CD4-positive, alpha-beta T cell treated with Interleukin-12 subunit alpha and Interleukin-12 subunit beta, for 1 hour (primary cell): ENCODE results near the gene ZCCHC3.
"Not testable (repeated sequence)": the region's sequence is repeated elsewhere in the genome, so short reads cannot be mapped to it uniquely, and the experiment has no call there.

Experiments
- DNase-seq: peaks from one replicate; pipeline ENCODE4 v3.0.0-alpha.2; 2020

ZCCHC3 gene

DNA sequence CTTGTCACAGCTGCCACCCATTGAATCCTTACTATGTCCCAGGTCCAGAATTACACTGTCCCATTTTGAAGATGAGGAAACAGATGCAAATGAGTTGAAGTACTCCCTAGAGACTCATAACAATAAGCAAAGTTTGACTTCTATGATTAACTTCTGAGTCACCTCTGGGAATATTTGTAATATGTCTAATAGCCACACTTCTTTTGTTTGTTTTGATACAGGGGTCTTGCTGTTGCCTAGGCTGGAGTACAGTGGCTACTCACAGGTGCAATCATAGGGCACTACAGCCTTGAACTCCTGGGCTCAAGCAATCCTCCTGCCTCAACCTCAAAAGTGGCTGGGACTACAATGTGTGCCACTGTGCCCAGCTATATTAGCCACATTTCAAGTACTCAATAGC, 16.6 kb downstream of the ZCCHC3 start:
- no peak for DNase-seq

DNA sequence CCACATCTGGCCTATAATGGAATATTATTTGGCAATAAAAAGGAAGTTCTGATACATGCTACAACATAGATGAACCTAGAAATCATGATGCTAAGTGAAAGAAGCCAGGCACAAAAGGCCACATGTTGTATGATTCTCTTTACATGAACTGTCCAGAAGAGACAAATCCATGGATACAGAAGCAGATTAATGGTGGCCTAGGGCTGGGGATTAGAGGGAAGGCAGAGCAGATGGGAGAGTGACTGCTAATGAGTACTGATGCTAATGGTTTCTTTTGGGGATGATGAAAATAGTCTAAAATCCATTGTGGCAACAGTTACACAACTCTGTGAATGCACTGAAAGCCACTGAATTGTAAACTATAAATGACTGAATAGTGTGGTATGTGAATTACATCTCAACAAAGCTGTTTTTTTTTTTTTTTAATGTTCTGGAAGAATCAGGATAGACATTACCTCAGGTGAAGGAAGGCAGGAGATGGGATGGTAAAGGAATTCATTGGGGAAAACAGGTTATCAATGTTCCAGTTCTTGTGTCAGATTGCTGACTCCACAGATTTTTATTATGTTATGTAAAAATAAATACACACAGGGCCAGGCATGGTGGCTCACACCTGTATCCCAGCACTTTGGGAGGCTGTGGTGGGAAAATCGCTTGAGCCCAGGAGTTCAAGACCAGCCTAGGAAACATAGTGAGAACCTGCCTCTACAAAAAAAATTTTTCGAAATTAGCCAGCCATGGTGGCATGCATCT, 19.1 kb downstream of the ZCCHC3 start:
- no peak for DNase-seq

DNA sequence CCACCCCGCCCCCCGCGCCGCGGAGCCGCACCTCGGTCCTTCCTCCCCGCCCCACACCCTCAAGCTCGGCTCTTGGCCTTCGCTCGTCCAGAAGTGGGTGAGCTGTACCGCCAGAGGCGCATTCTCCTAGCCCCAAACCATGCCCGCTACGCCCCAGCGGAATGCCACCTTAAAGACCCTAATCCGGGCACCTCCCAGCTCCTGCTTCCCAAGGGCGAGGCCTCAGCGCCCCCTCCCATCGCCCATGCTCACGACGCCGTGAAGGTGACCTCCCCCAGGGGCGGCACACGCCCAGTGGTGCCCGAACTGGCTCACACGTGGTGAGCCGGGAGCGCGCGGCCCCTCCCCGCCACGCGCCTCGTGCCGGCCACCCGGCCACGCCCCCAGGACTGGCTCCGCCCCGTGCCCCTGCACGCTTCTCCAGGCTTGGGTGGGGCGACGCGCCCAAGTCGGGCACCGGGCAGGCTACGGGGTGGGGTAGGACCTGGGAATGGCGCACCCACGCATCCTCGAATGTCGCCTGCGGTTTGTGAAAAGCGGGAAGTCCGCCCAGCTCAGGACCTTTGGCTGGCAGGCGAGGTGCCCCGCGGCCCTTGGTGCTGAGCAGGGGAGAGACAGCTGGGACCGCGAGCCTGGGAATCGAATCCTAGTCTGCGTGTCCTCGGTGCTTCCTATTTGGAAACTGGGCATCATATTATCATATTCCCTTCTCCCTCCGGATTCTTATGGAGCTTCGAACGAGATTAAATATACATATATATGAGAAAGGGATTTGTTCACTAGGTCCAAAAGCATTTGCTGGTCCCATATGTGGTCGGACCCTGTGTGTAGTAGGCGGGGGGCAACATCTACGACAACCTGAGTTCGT, 27.0 kb downstream of the ZCCHC3 start:
- peak; percentile 91 for DNase-seq

DNA sequence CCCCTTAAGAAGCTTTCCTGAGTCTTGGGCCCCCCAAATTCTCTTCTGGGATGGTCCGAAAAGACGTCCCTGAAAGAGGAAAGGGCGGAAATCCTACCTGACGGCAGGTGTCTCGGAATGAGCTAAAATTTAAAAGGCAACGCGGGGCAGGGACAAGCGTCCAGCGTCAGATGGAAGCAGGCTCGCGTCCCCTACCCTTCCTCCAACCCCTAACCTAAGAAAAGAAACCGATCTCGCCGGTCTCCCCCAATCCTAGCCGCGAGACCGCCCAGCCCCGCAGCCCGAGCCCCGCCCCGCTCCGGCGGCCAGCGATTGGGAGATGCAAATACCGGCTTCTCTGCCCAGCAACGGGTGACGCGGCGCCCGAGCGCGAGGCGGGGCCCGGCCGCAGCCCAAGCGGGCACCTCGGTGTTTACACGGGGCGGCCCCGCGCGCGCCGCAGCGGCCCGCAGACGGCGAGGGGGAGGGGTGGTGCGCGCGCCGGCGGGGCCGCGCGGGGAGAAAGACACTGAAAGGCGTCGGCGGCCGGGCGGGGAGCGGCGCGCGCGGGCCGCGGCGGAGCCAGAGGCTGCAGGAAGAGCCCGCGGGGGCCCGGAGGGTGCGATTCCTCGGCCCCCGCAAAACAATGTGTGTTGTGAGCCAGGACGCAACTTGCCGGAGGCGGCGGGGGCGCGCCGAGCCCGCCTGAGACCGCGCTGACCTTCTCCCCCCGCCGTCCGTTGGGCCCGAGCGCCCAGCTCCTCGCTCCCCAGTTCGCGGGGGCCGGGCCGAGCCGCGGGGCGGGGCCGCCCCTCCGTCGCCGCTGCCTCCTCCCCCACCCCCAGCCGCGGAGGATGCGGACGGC, 27.9 kb downstream of the ZCCHC3 start, which contains the start of gene SOX12:
Gene SOX12, plus strand, starts transcription at position 508 of the 844 bp plus-strand sequence. CDS start 373 bp downstream, outside the sequence.
- peak; percentile 96 for DNase-seq

DNA sequence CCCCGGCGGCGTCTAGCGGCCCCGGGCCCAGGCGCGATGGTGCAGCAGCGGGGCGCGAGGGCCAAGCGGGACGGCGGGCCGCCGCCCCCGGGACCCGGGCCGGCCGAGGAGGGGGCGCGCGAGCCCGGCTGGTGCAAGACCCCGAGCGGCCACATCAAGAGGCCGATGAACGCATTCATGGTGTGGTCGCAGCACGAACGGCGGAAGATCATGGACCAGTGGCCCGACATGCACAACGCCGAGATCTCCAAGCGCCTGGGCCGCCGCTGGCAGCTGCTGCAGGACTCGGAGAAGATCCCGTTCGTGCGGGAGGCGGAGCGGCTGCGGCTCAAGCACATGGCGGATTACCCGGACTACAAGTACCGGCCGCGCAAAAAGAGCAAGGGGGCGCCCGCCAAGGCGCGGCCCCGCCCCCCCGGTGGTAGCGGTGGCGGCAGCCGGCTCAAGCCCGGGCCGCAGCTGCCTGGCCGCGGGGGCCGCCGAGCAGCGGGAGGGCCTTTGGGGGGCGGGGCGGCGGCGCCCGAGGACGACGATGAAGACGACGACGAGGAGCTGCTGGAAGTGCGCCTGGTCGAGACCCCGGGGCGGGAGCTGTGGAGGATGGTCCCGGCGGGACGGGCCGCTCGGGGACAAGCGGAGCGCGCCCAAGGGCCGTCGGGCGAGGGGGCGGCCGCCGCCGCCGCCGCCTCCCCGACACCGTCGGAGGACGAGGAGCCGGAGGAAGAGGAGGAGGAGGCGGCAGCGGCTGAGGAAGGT, 28.7 kb downstream of the ZCCHC3 start:
- peak; percentile 35 for DNase-seq

DNA sequence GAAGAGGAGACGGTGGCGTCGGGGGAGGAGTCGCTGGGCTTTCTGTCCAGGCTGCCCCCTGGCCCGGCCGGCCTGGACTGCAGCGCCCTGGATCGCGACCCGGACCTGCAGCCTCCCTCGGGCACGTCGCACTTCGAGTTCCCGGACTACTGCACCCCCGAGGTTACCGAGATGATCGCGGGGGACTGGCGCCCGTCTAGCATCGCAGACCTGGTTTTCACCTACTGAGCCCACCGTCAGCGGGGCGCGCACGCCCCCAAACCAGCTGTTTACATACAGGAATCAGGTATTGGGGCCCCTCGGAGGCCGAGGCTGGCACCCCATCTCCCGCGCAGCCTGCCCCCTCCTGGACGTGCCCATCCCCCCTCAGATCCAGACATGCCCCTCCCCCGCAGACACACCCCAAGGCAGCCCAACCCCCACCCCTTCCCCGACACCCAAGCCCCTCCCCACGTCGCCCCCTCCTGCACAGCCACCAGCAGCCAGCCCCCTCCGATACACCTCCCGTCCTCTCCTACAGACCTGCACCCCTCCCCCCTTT, 29.3 kb downstream of the ZCCHC3 start:
- no peak for DNase-seq

DNA sequence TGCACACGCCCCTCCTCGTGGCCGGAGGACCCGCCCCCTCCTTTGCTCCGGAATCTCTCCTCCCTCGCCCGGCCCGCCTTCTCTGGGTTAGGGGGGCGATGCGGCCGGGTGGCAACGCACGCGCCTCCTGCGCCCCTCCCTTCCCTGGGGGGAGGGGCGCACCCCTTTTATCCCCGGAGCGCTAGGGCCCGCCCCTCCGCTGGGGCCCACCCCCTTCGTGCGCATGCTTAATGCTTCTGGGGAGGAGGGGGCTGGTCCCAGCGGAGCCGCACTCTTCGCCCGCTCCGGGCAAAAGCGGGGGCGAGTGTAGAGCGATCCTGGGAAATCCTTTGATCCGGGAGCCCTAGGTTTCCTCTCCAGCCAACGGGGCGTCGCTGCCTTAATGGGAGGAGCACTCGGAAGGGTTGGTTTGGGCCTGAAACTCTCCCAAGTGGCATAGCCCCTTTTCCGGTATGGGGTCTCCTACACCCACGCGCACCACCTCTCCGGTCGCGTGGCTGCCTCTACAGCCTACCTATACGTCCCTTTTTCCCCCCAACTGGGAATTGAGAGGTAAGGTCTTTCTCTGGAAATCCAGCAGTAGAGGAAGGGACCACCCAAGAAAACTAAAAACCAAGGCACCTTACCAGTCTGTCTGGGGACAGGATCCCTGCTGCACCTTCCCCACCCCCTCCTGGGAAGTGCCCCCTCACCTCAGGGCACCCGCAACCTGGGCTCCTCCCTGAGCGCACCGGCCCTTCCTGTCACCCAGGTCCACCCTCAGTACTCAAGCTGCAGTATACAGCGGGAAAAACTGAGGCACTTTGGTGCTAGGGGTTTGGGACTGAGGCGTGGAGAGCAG, 30.0 kb downstream of the ZCCHC3 start:
- peak; percentile 80 for DNase-seq

DNA sequence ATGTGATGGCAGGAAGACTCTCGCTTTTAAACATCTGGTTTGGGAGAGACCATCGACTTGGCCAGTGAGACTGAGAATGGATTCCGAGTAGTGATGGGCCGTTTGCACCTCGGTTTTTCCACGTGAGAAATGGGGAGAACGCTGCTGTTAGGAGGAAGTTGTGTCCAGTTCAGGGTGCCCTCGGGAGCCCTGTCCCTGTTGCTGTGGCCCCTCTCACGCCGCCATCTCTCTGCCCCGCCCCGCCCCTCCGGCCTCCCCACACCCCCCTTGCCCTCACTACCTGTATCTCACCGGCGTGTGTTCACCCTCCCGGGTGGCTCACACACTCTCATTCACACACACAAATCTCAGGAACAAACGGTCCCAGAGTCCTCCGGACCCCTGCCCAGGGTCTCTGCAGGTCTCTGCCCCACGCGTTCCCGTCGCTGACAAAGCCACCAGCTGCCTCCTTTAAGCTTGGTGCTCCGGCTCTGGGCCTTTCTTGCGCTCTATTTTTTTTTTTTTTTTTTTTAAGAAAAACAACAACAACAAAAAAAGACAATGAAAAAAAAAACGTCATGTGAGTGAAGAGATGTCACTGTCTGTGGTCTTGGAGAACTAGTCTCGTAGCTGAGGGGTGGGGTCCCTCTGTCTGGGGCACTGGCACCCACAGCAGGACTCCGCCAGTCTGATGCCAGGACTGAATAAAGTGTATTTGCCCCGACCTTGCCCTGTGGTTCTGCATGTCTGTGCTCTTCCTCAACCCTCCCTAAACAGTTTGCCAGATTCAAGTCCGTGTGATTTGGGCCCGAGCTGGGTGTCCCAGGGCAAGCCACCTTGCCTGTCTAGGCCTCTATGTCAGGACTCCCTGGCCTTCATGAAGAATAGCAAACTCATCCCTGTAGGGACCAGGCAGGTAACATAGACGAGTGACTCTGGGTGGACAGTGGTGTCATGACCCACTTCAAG, 30.9 kb downstream of the ZCCHC3 start:
- DNase-seq = no peak

DNA sequence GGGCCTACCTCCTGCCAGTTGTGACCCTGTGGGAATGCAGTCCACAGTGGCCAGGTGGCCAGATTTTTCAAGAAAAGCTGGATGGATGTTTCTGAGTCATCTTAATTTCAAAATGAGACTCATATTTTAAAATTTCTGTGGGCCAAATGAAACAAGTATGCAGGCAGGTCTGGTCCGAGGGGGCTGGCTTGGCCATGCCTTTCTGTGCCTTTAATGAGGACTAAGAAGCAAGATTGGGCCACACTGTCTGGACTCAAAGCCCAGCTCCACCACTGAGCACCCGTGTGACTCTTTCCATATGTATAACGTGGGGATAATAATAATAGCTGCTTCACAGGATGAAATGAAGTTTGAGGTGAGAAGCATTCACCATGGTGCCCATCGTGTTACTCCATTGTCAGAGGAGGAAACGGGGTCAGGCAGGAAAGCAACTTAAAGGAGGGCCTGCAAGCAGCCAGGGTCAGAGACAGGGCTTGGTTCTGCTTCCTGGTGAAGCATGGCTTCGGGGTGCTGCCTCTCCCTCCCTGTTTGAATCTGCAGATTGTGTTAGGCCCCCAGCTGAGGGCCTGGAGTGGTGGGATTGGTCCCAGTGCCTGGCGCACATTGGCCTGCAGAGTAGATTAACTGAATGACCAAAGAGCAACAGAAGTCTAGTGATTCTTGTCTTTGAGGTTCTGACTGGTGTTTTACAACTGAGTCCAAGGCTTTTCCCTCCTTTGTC, 31.8 kb downstream of the ZCCHC3 start:
- DNase-seq = no peak

DNA sequence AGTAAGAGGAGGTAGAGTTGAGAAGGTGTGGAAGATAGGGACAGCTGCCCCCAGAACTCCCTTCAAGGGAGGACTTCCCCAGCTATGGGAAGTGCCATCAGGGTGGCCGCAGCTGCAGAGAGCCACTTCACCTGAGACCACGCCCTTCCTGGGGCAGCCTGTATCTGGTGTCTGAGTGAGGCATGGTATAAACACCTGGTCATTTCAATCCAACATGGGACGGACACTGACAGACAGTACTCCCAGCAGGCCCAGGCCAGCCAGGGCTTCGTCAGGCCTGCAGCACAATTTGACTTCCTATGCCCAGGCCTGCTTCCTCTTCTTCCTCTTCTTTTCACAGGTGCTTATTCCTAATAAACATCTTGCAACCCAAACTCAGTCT, 32.5 kb downstream of the ZCCHC3 start:
- no peak for DNase-seq

DNA sequence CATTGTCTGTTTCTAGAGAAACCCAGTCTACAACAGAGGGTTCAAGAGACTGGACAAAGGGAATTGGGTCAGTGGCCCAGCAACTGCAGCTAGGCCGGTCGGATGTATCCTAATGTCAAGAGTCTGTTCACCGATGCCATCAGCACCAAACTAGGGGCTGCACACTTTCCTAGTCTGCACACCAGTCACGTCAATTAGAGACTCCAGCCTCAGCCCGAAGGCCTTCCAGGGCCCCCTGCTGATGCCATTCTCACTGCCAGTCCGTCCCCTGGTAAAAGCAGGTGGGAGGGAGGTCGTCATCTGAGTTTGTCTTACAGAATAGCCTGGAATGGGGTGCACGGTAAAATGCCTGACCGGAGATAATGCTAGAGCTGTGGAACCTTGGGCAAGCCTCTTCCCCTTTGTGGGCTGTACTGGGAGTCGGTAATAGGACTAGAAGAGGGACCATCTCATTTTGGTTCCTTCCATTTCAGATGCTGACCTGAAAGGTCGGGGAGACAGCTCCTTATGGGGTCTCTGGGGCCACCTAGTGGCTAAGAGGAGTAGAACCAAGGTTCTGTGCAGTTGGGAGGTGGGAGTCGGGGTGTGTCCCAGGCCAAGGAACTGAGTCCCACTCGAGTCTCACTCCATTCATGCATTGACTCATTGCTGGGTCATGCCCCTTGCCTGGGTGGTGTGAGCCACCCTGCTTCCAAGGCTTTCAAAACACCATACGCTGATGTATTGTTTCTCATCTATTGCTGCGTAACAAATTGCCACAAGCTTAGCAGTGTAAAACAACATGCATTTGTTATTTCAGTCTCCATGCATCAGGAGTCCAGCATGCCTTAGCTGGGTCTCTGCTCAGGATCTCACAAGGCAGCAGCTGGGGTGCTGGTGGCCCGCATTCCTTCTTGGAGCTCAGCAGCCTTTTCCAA, 33.1 kb downstream of the ZCCHC3 start:
- peak; percentile 77 for DNase-seq

DNA sequence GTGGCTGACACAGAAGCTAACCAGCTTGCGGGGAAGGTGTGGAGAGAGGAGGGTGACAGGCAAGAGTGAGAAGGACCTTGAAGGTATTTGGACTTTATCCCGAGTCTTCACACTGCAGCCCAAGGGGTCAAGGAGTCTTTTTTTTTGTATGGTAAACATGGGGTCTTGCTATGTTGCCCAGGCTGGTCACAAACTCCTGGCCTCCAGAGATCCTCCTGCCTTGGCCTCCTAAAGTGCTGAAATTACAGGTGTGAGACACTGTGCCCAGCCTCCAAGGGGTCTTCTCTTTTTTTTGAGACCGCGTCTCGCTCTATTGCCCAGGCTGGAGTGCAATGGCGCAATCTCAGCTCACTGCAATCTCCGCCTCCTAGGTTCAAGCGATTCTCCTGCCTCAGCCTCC, 37.2 kb downstream of the ZCCHC3 start:
- DNase-seq = no peak

DNA sequence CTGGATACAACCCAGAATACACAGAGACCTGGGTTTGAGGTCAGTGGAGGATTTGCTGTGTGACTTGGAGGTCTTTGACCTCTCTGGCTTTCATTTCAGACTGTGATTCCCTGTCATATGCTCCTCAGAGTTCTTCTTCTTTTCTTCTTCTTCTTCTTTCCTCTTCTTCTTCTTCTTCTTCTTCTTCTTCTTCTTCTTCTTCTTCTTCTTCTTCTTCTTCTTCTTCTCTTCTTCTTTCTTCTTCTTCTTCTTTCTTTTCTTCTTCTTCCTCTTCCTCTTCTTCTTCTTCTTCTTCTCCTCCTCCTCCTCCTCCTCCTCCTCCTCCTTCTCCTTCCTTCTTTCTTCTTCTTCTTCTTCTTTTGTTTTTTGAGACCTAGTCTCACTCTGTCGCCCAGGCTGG, 38.7 kb downstream of the ZCCHC3 start:
- not testable (repeated sequence) for DNase-seq

DNA sequence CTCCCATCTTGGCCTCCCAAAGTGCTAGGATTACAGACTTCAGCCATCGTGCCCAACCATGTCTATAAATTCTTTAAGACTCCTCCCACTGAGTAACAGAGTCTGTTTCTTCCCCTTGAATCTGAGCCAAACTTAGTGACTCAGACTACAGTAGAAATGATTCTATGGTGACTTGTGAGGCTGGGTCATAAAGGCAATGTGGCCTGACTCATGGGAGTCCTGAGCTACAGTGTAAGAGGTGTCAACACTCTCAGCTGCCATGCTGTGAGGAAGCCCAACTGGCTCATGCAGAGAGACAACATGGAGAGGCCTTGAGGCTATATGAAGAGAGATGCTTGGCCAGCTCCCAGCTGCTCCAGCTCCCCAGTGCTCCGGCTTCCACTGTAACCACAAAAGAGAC, 44.3 kb downstream of the ZCCHC3 start:
- DNase-seq = no peak

DNA sequence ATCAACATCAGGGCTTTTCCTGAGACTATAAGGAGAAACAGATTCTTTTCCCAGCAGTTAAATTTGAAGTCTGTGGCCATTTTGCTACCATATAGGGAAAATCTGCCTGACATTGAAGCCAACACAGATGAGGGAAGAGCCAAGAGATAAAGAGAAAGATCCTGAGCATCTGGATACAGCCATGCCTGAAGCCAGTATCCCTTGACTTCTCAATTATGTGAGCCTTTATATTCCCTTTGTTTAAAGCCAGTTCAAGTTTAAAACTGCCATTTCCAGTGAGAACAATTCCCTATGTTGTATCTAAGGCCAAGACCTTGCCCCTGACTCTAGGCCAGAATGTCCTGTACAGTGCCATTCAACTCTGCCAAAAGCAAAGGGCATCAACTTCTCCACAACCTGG, 45.7 kb downstream of the ZCCHC3 start:
- no peak for DNase-seq

DNA sequence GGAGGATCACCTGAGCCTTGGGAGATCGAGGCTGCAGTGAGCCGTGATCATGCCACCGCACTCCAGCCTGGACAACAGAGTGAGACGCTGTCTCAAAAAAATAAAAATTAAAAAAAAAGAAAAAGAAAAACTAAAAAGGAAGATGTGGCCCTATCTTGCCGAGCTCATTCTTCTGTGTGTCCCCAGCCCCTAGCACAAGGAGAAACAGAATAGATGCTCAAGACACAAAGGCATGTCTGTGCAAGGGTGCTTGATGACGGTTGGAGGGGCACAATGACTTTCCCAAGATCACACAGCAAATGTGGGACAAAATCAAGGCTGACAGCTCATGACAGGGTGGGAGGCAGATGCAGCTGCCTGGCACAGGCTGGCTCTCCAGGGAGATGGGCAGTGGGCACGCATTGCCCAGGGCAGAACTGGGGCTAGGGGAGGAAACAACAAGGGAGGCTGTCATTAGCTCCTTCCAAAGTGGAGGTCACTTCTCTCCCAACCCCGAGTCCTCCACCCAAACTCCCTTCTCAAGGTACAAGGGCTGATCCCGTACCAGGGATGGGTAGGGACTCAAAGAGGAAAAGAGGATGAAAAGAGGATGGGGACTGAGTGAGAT, 48.8 kb downstream of the ZCCHC3 start:
- DNase-seq = no peak

DNA sequence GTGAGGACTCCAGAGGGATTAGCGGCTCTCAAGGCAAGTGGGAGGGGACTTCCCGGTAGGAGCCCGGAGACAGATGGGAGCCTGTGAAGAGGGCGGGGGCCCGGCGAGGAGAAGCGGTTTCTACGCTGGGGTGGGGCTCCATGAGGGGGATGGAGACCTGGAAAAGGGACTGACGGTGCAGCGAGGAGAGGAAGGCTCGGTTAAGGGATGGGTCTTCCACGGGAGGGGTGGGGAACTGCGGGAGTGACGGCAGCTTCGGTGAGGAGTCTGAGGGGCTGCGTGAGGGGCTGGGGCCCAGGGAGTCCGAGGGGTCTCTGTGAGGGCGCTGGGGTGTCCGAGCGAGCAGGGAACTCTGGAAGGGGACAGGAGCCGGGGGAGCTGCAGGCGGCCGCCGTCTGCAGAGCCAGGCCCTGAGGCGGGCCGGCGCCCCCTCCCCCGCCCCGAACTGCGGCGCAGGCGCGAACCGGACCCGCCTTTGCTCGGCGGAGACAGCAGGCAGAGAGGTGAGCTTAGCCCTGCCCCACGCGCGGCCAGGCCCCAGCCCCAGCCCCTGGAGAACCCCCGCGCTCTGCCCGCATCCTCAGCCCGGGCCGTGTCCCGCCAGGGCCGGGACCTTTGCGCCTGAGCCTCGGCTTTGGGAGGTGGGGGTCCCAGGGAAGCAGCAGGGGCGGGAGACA, 49.4 kb downstream of the ZCCHC3 start, which contains the start of gene NRSN2:
Gene NRSN2, plus strand, starts transcription at position 472 of the 677 bp plus-strand sequence. CDS start 2,533 bp downstream, outside the sequence.
- DNase-seq = no peak
